ENCODE measurements around the gene LUC7L3. TPM values are rescaled to one million over a fixed set of nuclear protein-coding genes. Genes with fewer than 3 reads are reported as not detected.

Gene LUC7L3
- total and polyA plus RNA-seq, 2 donors (not counting 3 experiments of a cell fraction or from before 2014, with no cell fraction given), result 70.9 to 113 TPM

DNA sequence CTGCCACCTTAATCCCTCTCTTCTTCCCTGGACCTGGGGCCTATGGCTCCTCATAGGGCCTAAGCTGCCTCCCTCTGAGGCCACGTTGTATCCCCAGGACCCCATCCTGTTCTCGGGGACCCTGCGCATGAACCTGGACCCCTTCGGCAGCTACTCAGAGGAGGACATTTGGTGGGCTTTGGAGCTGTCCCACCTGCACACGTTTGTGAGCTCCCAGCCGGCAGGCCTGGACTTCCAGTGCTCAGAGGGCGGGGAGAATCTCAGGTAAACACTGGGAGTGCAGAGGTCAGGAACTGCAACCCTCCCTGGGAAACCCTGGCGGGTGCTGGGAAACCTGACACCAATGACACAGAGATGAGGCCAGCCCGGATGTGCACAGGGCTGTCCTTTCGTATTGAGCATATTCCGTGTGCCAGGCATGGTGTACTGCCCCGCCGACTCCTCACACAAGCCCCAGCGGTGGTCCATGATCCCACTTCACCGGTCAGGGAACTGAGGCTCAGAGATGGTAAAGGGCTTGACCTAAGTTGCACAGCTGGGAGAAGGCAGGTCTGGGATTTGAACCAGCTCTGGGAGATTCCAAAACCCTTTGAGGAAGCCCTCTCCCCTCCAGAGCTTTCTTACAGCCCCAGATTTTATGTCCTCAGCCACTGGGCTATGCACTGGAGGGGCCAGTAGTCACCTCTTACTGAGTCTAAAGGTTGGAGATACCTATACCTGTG, 34.6 kb upstream of the LUC7L3 start:
- Histone ChIP-seq H4K20me1 (replicated peaks; ENCODE audit: control insufficient read depth, extremely low read depth, insufficient read depth, low read length) (no peaks in the 10 kb centered on the region), H3K36me3 (ENCODE audit: control insufficient read depth in 2 of 2, extremely low read depth in 1 of 2, insufficient read depth in 2 of 2, low read length in 2 of 2) (no peaks in the 10 kb centered on the region), H3K9ac (replicated peaks; ENCODE audit: extremely low read depth, insufficient read depth, low read length) (no peak overlapping the region), H3K4me2 (ENCODE audit: insufficient read depth, low read length) (no peak overlapping the region), H3K27me3 (ENCODE audit: control insufficient read depth in 2 of 2, insufficient read depth in 2 of 2, low read length in 2 of 2) (no peaks in the 10 kb centered on the region), H3K9me1 (replicated peaks; ENCODE audit: control insufficient read depth, extremely low read depth, insufficient read depth, low read length) (no peaks in the 10 kb centered on the region), H3K79me2 (ENCODE audit: control insufficient read depth, insufficient read depth, low read length) (no peaks in the 10 kb centered on the region), H3K9me3 (replicated peaks; ENCODE audit: control insufficient read depth, insufficient read depth, low read length) (no peaks in the 10 kb centered on the region), H3K4me3 (replicated peaks in 1 of 3; ENCODE audit: insufficient read depth in 1 of 3, low read depth in 1 of 3, low read length in 3 of 3) (no peak overlapping the region), H3K27ac (ENCODE audit: insufficient read depth, low read depth, low read length) (no peak overlapping the region), H2AFZ (ENCODE audit: low read depth, low read length) (no peak overlapping the region), H3K4me1 (ENCODE audit: control insufficient read depth, extremely low read depth, insufficient read depth, low read length) (peaks cover 3% of the 10 kb centered on the region)
- dilution Hi-C loops (cut with MboI; ENCODE audit: extremely low pct_ligation_motif_present, low sequenced_read_pairs) (no loop called here), intact Hi-C loops (cut with micrococcal nuclease) (no loop called here)
- BruUV-seq (replicated peaks), result no TSS peak
- POLR2A ChIA-PET, result no interaction called here
- TF ChIP-seq, protein P1, sequence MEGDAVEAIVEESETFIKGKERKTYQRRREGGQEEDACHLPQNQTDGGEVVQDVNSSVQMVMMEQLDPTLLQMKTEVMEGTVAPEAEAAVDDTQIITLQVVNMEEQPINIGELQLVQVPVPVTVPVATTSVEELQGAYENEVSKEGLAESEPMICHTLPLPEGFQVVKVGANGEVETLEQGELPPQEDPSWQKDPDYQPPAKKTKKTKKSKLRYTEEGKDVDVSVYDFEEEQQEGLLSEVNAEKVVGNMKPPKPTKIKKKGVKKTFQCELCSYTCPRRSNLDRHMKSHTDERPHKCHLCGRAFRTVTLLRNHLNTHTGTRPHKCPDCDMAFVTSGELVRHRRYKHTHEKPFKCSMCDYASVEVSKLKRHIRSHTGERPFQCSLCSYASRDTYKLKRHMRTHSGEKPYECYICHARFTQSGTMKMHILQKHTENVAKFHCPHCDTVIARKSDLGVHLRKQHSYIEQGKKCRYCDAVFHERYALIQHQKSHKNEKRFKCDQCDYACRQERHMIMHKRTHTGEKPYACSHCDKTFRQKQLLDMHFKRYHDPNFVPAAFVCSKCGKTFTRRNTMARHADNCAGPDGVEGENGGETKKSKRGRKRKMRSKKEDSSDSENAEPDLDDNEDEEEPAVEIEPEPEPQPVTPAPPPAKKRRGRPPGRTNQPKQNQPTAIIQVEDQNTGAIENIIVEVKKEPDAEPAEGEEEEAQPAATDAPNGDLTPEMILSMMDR (IDR thresholded peaks at IDR 0.05; ENCODE audit: extremely low read depth in 1 of 2, insufficient read depth in 1 of 2, low read depth in 1 of 2, low read length in 2 of 2), result no peak
- no peak for TF ChIP-seq FOS (IDR thresholded peaks at IDR 0.05; ENCODE audit: borderline replicate concordance, insufficient read depth, low read length)
- TF ChIP-seq, protein P2, sequence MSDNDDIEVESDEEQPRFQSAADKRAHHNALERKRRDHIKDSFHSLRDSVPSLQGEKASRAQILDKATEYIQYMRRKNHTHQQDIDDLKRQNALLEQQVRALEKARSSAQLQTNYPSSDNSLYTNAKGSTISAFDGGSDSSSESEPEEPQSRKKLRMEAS (IDR thresholded peaks at IDR 0.05; ENCODE audit: insufficient read depth, insufficient read length), result no peak
- DNase-seq (ENCODE audit: low read depth, low spot score) (no peak), FAIRE-seq (no peak)
- CTCF ChIA-PET, result interaction anchor here (0.7 to 7.9 kb wide), 6 partner anchors 10 to 134 kb away, joined by 3 to 105 read pairs (median 10); no protein-coding TSS in a partner anchor

DNA sequence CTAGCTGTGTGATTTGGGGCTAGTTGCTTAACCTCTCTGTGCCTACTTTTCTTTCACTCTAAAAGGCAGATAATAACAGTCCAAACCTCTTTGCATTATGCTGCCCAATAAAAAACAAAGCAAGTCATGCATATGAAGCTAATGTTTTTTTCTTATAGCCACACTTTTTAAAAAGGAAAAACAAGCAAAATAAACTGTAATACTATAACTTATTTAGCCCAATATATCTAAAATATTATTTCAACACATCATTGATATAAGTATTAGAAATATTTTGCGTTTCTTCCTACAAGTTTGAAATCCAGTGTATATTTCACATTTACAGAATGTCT, 34.1 kb upstream of the LUC7L3 start:
- TF ChIP-seq, protein P1 (IDR thresholded peaks at IDR 0.05; ENCODE audit: extremely low read depth in 1 of 2, insufficient read depth in 1 of 2, low read depth in 1 of 2, low read length in 2 of 2), result no peak
- TF ChIP-seq POLR2AphosphoS5 (IDR thresholded peaks at IDR 0.05; ENCODE audit: insufficient read depth, low read depth, low read length) (no peak), FOS (IDR thresholded peaks at IDR 0.05; ENCODE audit: borderline replicate concordance, insufficient read depth, low read length) (no peak), POLR2A (IDR thresholded peaks at IDR 0.05; ENCODE audit: low read depth, low read length) (no peak), MYC (IDR thresholded peaks at IDR 0.05; ENCODE audit: low read depth, low read length) (no peak), JUN (IDR thresholded peaks at IDR 0.05; ENCODE audit: borderline replicate concordance, insufficient read depth, insufficient read length, low read depth) (no peak), GATA2 (IDR thresholded peaks at IDR 0.05; ENCODE audit: insufficient read depth, insufficient read length, low read depth, low read length) (no peak), EZH2 (IDR thresholded peaks at IDR 0.05; ENCODE audit: borderline replicate concordance, low read depth, low read length, severe bottlenecking) (no peak)
- TF ChIP-seq, protein P2 (IDR thresholded peaks at IDR 0.05; ENCODE audit: insufficient read depth, insufficient read length), result no peak
- dilution Hi-C loops (cut with MboI; ENCODE audit: extremely low pct_ligation_motif_present, low sequenced_read_pairs), result no loop called here
- Histone ChIP-seq H3K4me2 (ENCODE audit: insufficient read depth, low read length) (no peak overlapping the region), H2AFZ (ENCODE audit: low read depth, low read length) (no peak overlapping the region), H3K9me1 (replicated peaks; ENCODE audit: control insufficient read depth, extremely low read depth, insufficient read depth, low read length) (no peaks in the 10 kb centered on the region), H4K20me1 (replicated peaks; ENCODE audit: control insufficient read depth, extremely low read depth, insufficient read depth, low read length) (no peaks in the 10 kb centered on the region), H3K4me3 (replicated peaks in 1 of 3; ENCODE audit: insufficient read depth in 1 of 3, low read depth in 1 of 3, low read length in 3 of 3) (no peak overlapping the region), H3K36me3 (ENCODE audit: control insufficient read depth in 2 of 2, extremely low read depth in 1 of 2, insufficient read depth in 2 of 2, low read length in 2 of 2) (no peaks in the 10 kb centered on the region), H3K27ac (ENCODE audit: insufficient read depth, low read depth, low read length) (no peak overlapping the region), H3K9me3 (replicated peaks; ENCODE audit: control insufficient read depth, insufficient read depth, low read length) (no peaks in the 10 kb centered on the region), H3K4me1 (ENCODE audit: control insufficient read depth, extremely low read depth, insufficient read depth, low read length) (peaks cover 3% of the 10 kb centered on the region), H3K79me2 (ENCODE audit: control insufficient read depth, insufficient read depth, low read length) (no peaks in the 10 kb centered on the region), H3K9ac (replicated peaks; ENCODE audit: extremely low read depth, insufficient read depth, low read length) (no peak overlapping the region), H3K27me3 (ENCODE audit: control insufficient read depth in 2 of 2, insufficient read depth in 2 of 2, low read length in 2 of 2) (no peaks in the 10 kb centered on the region)
- BruUV-seq (replicated peaks), result no TSS peak
- FAIRE-seq (no peak), DNase-seq (ENCODE audit: low read depth, low spot score) (no peak)
- intact Hi-C loops (cut with micrococcal nuclease), result no loop called here
- CTCF ChIA-PET, result interaction anchor here (0.7 to 7.9 kb wide), 5 partner anchors 10 to 134 kb away, joined by 3 to 105 read pairs (median 15); no protein-coding TSS in a partner anchor
- POLR2A ChIA-PET, result no interaction called here
